ENCODE data around the gene PLPPR2. TPM values are rescaled to one million over a fixed set of nuclear protein-coding genes. Genes with fewer than 3 reads are reported as not detected.

Gene PLPPR2
- polyA plus RNA-seq, 2 of the 4 experiments (the other 2 are of a cell fraction), result 5.6 to 9.7 TPM

DNA sequence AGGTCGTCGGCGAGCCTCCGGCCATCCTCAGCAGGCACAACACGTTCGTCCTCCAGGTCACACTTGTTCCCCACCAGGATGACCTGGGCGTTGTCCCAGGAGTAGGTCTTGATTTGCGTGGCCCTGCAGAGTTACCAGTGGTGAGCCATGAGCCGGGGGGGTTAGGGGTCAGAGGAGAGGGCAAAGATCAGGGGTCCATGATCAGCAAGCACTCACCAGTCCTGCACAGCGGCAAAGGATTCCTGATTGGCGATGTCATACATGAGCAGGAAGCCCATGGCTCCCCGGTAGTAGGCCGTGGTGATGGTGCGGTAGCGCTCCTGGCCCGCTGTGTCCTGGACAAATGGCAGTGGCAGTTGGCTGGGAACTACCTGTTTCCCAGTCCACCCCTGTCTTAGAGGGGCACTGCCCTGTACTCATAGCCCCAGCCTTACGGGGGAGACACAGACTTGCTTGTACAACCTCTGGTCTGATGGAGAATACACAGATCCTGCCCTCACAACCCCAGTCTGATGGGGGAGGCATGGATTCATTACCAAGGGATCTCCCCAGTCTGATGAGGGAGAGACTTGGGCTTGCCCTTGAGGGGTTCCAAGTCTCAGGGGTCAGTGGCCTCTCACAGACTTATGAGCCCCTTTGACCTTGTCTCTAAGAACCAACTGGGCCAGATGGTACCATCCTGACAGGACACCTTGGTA is 19.6 kb upstream of the PLPPR2 start:
- Histone ChIP-seq H3K4me1 (peaks cover 12% of the 10 kb centered on the region), H3K27ac (no peak overlapping the region), H3K4me3 (no peak overlapping the region), H3K9me3 (no peaks in the 10 kb centered on the region), H3K4me2 (no peak overlapping the region)
- ATAC-seq (no peak), FAIRE-seq (no peak), DNase-seq (ENCODE audit: low read depth in 1 of 2, low spot score in 1 of 2) (no peak)
- TF ChIP-seq POLR2A (IDR thresholded peaks at IDR 0.05; ENCODE audit: low read length) (no peak), SREBF2 (IDR thresholded peaks at IDR 0.05) (no peak), ESRRA (IDR thresholded peaks at IDR 0.05; ENCODE audit: borderline replicate concordance, low read length) (no peak), PHF8 (IDR thresholded peaks at IDR 0.05; ENCODE audit: borderline replicate concordance, low read depth) (no peak), HEYL (CRISPR knock-in tag; IDR thresholded peaks at IDR 0.05) (no peak), POLR2AphosphoS2 (conservative IDR thresholded peaks at IDR 0.05; ENCODE audit: low read length) (no peak), CHD2 (IDR thresholded peaks at IDR 0.05; ENCODE audit: low read length, partially characterized antibody) (no peak), FOXS1 (CRISPR knock-in tag; IDR thresholded peaks at IDR 0.05) (no peak), CEBPB (IDR thresholded peaks at IDR 0.05) (no peak), ZFP36 (IDR thresholded peaks at IDR 0.05; ENCODE audit: borderline replicate concordance, partially characterized antibody) (no peak), SMC3 (IDR thresholded peaks at IDR 0.05) (no peak)
- ChIA-PET POLR2A (no interaction called here), CTCF (interaction anchor here (0.7 kb wide), 2 partner anchors 25 to 42 kb away, joined by 3 to 5 read pairs; no protein-coding TSS in a partner anchor)
- WGBS (ENCODE audit: missing lambda C conversion rate), result 96% methylated on average over 10 of the region's 17 CpGs

GRCh38 chr19:11337080-11337479 is 18.2 kb upstream of the PLPPR2 start:
- DNase-seq (ENCODE audit: low read depth in 1 of 2, low spot score in 1 of 2) (no peak), ATAC-seq (no peak), FAIRE-seq (no peak)
- Histone ChIP-seq H3K9me3 (no peaks in the 10 kb centered on the region), H3K4me1 (peaks cover 12% of the 10 kb centered on the region), H3K27ac (no peak overlapping the region), H3K4me3 (no peak overlapping the region), H3K4me2 (no peak overlapping the region)
- 94% methylated on average over 14 of the region's 14 CpGs for WGBS (ENCODE audit: missing lambda C conversion rate)
- ChIA-PET POLR2A (interaction anchor here (0.6 kb wide), 1 partner anchor 10 kb away, joined by 4 read pairs; the partner anchor contains the start of gene CCDC159), CTCF (interaction anchor here (0.8 to 5.0 kb wide), 5 partner anchors 43 to 146 kb away, joined by 3 to 31 read pairs (median 3); partner anchors contain the start of genes ODAD3 and PRKCSH)
- TF ChIP-seq, protein P1, sequence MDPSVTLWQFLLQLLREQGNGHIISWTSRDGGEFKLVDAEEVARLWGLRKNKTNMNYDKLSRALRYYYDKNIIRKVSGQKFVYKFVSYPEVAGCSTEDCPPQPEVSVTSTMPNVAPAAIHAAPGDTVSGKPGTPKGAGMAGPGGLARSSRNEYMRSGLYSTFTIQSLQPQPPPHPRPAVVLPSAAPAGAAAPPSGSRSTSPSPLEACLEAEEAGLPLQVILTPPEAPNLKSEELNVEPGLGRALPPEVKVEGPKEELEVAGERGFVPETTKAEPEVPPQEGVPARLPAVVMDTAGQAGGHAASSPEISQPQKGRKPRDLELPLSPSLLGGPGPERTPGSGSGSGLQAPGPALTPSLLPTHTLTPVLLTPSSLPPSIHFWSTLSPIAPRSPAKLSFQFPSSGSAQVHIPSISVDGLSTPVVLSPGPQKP (IDR thresholded peaks at IDR 0.05; ENCODE audit: low read depth, low read length), result no peak
- TF ChIP-seq RARB (CRISPR knock-in tag; IDR thresholded peaks at IDR 0.05) (no peak), PHF8 (IDR thresholded peaks at IDR 0.05; ENCODE audit: borderline replicate concordance, low read depth) (no peak)

DNA sequence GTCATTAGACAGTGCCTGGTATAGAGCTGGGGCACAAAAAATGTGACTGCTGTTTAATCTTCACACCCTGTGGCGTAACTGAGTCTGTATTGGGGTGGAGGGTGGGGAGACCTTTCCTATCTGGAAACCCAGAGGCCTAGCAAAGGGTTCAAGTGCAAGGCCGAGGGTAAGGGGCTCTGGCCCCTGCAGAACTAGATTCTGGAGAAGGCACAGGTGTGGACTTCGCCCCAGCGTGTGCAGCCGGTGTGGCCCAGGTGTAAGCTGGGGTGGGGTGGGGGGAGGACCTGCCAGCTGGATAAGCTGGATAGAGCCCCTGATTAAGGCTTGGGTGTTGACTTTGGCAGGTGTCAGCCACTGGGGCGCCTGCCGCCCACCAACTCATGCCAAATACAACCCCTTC is 17.1 kb upstream of the PLPPR2 start:
- peak overlapping the region in 1 of 2 experiments; percentile 95; a peak in 2 of 6 replicates for H3K27ac ChIP-seq
- no peak overlapping the region for H3K4me3 ChIP-seq
- H3K9me3 ChIP-seq, result no peaks in the 10 kb centered on the region
- 88% methylated on average over 7 of the region's 7 CpGs for WGBS (ENCODE audit: missing lambda C conversion rate)
- POLR2A ChIA-PET, result interaction anchor here (2.4 kb wide), 1 partner anchor 37 kb away, joined by 13 read pairs; the partner anchor contains the start of gene SWSAP1
- peaks cover 14% of the 10 kb centered on the region for H3K4me1 ChIP-seq
- no peak for TF ChIP-seq HES2 (IDR thresholded peaks at IDR 0.05)
- TF ChIP-seq ZC3H11A (IDR thresholded peaks at IDR 0.05), result no peak
- TF ChIP-seq HOXB5 (CRISPR knock-in tag; IDR thresholded peaks at IDR 0.05), result no peak
- FAIRE-seq (no peak), DNase-seq (ENCODE audit: low read depth in 1 of 2, low spot score in 1 of 2) (no peak), ATAC-seq (no peak)
- peak overlapping the region; percentile 85 for H3K4me2 ChIP-seq
- CTCF ChIA-PET, result interaction anchor here (0.8 to 5.0 kb wide), 4 partner anchors 42 to 144 kb away, joined by 3 to 31 read pairs (median 3); partner anchors contain the start of gene TSPAN16

- WGBS (ENCODE audit: missing lambda C conversion rate), result 49% methylated on average over 17 of the region's 21 CpGs
- Histone ChIP-seq H3K4me2 (peak overlapping the region; percentile 85), H3K9me3 (no peaks in the 10 kb centered on the region), H3K4me1 (peaks cover 20% of the 10 kb centered on the region), H3K27ac (peak overlapping the region; percentile 91 to 95), H3K4me3 (peak overlapping the region; percentile 89)
- ChIA-PET CTCF (interaction anchor here (5.0 kb wide), 1 partner anchor 43 kb away, joined by 31 read pairs; no protein-coding TSS in a partner anchor), POLR2A (interaction anchor here (2.4 kb wide), 1 partner anchor 36 kb away, joined by 13 read pairs; the partner anchor contains the start of gene SWSAP1)
- DNase-seq (ENCODE audit: low read depth in 1 of 2, low spot score in 1 of 2), result no peak
- no peak for TF ChIP-seq CHD4 (IDR thresholded peaks at IDR 0.05; ENCODE audit: borderline replicate concordance)
- no peak for TF ChIP-seq HDAC2 (IDR thresholded peaks at IDR 0.05)
- no peak for TF ChIP-seq ATOH8 (CRISPR knock-in tag; IDR thresholded peaks at IDR 0.05; ENCODE audit: low read depth)
- no peak for TF ChIP-seq BCL3 (IDR thresholded peaks at IDR 0.05)
- no peak for TF ChIP-seq E2F6 (IDR thresholded peaks at IDR 0.05; ENCODE audit: borderline replicate concordance, low read depth)
- no peak for TF ChIP-seq RFX5 (IDR thresholded peaks at IDR 0.05)
- no peak for TF ChIP-seq PHF8 (IDR thresholded peaks at IDR 0.05; ENCODE audit: borderline replicate concordance, low read depth)
- TF ChIP-seq, protein P1 (IDR thresholded peaks at IDR 0.05; ENCODE audit: low read depth, low read length), result no peak
- TF ChIP-seq MYC (IDR thresholded peaks at IDR 0.05; ENCODE audit: borderline replicate concordance, low read length), result no peak
- ATAC-seq, result peak; percentile 33 to 48; a peak in 4 of 6 replicates
- FAIRE-seq, result no peak
Measured at GRCh38 chr19:11338569-11339253, 16.5 kb upstream of the PLPPR2 start.
